H1 (cell line): Measurements from ENCODE around the gene LRRC28.

ENCODE experiments used
- BRCA1 ChIP-seq: IDR thresholded peaks from 2 replicates; pipeline ENCODE4 v1.6.1; 2012; ENCODE audit warnings: low read depth, low read length, improper control_type of control experiment
- CREB1 ChIP-seq: IDR thresholded peaks from 2 replicates; pipeline ENCODE4 v1.6.1; 2012; ENCODE audit warnings: inconsistent platforms
- SAP30 ChIP-seq: fragments of 300-600 bp; sonication (generic); IDR thresholded peaks from 2 replicates; pipeline ENCODE4 v1.7.1; 2012; ENCODE audit warnings: low read length, moderate library complexity, mild to moderate bottlenecking, inconsistent platforms; ENCODE audit not compliant: insufficient read depth, insufficient replicate concordance
- SP1 ChIP-seq: IDR thresholded peaks from 2 replicates; pipeline ENCODE4 v1.6.1; 2011; ENCODE audit warnings: low read depth, low read length
- TF ChIP-seq, protein P1 (sequence below), 3 experiments: IDR thresholded peaks; 1 replicate in 2 of 3; 2 replicates in 1 of 3; pipeline versions ENCODE4 v1.5.1 to v1.6.1; 2011; ENCODE audit warnings: low read length in 3 of 3, mild to moderate bottlenecking in 3 of 3, inconsistent platforms in 2 of 3, low read depth in 1 of 3, moderate library complexity in 1 of 3; ENCODE audit not compliant: insufficient read depth in 1 of 3; ENCODE audit errors: control extremely low read depth in 1 of 3

DNA sequence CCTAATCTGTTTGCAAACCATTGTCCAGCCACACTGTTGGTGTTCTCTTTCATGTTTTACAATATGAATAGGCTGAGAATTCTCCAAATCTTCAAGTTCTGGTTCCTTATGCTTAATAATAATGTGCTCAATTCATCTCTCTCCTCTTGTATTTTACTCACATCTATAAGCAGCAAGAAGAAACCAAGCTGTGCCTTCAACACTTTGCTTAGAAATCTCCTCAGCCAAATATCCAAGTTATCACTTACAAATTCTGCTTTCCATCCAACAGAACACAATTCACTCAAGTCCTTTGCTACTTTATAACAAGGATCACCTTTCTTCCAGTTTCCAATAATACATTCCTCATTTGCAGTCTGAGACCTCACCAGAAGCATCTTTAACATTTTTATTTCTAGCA is 117.5 kb downstream of the LRRC28 start:
- TF ChIP-seq CREB1, result no peak
- TF ChIP-seq BRCA1, result no peak
- TF ChIP-seq SP1, result no peak
- TF ChIP-seq, protein P1, sequence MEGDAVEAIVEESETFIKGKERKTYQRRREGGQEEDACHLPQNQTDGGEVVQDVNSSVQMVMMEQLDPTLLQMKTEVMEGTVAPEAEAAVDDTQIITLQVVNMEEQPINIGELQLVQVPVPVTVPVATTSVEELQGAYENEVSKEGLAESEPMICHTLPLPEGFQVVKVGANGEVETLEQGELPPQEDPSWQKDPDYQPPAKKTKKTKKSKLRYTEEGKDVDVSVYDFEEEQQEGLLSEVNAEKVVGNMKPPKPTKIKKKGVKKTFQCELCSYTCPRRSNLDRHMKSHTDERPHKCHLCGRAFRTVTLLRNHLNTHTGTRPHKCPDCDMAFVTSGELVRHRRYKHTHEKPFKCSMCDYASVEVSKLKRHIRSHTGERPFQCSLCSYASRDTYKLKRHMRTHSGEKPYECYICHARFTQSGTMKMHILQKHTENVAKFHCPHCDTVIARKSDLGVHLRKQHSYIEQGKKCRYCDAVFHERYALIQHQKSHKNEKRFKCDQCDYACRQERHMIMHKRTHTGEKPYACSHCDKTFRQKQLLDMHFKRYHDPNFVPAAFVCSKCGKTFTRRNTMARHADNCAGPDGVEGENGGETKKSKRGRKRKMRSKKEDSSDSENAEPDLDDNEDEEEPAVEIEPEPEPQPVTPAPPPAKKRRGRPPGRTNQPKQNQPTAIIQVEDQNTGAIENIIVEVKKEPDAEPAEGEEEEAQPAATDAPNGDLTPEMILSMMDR (IDR thresholded peaks at IDR 0.05; ENCODE audit: control extremely low read depth in 1 of 3, insufficient read depth in 1 of 3, low read depth in 1 of 3, low read length in 3 of 3), result no peak
- no peak for TF ChIP-seq SAP30
